ENCODE data around the gene SELENOO.

SELENOO gene

DNA sequence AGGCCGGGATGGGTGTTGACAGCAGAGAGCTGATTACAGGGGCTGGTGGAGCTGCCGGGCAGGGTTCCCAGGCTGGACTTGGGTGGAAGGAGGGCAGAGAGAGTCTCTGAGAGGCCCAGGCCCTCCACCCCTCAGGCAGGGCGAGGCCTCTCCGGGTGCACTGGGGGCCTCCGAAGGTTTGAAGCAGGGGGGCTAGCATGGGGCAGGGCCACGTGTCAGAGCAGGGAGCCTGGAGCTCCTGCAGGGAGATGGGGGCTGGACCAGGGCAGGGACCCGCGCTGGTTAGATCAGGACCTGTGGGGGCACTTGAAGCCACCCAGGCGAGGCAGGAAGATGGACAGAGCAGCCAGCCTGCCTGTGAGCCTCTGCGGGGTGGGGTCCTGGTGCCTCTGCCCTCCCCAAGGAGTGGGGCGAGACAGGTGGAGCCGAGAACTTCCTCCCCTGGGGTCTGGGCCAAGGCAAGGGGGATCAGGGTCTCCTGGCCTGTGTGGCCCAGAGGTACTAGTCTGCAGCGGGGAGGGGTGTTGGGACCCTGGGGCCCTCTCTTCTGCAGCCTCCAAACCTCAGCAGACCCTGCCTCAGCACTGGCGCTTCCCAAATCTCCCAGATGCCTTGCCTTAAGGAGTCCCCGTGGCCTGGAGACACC lies 29.4 kb upstream of the SELENOO start:
- no peak for DNase-seq (ENCODE audit: low read depth in 2 of 2)

DNA sequence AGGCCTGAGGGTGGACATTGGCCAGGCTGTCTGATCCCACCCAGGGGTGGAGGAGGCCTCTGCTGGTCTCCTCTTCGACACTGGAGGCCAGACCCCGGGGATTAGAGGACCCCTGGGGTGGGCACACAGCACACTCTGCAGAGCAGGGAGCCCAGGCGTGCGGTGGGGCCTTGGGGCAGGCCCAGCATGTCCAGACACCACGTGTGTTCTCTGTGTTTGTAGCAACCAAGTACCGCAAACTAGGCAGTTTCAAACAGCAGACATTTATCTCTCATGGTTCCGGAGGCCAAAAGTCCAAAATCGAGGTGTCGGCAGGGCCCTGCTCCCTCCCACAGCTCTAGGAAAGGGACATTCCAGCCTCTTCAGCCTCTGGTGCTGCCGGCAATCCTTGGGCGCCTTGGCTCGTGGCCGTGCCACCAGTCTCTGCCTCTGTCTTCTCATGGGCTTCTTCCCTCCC lies 28.8 kb upstream of the SELENOO start:
- DNase-seq (ENCODE audit: low read depth in 2 of 2) = no peak

DNA sequence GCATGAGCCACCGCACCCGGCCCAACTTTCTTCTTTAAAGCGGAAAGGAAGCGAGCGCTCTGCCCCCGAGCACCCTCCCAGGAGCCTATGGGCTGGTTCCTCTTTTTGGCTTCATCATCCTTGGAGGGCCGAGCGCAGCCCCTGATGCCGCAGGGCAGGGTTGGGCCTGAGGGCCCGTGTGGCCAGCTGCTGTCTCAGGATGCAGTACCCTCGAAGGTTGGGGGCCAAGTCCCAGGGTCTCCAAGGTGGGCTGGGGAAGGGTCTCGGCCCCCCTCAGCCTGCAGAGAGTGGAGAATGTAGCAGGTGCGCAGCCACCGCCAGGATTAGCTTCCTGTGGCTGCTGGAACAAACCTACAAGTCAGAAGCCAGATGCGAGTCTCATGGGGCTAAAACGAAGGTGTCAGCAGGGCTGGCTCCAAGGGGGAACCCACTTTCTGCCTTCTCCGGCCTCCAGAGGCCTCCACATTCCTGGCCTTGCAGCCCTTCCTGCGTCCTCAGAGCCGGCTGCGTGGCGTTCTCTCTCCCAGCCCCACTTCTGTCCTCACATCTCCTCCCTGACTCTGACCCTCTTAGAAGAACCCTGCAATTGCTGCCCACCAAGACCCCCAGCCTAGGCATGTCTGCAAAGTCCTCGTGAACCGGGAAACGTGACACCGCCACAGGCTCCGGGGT lies 27.4 kb upstream of the SELENOO start:
- DNase-seq (ENCODE audit: low read depth in 2 of 2) = no peak

DNA sequence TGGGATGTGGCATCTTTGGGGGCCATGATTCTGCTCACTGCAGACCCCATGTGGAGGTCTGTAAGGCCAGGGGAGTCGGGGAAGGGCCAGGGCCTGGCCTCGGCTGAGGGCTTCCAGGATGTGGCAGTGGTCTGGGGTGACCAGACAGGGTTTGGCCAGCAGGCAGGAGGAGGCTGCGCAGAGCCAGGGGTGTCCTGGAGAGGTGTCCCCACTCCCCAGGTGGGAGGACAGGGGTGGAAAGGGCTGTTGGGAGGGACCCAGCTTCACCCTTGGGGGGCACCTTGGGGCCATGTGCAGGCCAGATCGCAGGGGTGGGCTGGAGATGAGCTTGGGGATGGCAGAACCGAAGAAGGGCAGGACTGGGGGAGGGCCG lies 26.8 kb upstream of the SELENOO start:
- no peak for DNase-seq (ENCODE audit: low read depth in 2 of 2)

DNA sequence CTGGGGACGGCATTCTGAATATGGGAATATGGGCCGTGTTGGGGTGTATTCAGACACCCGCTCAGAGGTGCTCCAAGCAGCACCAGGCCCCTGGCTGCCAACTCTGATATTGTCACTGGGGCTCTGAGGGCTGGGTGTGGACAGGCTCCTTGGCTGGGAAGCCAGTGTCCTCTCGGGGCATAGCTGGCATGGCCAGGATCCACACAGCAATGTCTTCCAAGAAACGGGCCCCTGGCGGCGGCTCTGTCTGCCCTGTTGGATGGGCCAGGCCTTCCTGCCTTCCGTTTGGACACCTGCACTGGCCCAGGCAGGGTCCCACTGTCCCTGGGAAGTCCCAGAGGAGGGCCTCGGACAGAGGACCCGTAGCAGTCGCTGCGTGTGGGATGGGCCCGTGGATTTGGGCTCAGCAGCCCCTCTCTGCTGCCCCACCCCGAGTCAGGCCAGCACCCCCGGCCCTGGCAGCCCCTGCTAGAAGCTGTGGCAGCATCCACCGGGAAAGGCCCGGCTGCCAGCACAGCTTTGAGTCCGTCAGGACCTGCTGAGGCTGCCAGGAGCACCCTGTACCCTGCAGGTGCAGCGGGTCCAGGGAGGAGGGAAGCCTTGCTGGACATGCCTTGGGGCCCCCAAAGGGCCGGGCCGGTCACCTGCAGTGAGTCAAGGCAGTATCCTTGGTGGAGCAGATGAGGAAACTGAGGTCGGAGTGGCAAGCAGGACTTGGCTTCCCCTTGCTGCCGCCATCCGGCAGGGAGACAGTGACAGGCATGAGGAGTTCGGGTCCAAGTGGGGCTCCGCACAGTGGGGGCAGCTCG lies 26.2 kb upstream of the SELENOO start:
- DNase-seq (ENCODE audit: low read depth in 2 of 2) = no peak

DNA sequence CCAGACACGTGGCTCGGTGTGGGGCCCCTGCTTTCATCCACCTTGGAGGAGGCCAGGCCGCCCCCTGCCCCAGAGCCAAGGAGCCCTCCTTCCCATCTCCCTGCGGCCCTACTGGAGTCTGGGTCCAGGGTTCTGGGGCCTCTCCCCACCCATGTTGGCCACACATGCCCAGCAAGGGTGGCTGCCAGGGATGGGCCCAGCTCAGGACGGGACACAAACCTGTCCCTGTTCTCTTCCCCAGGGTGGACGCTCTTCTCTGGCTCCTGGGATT lies 25.7 kb upstream of the SELENOO start:
- no peak for DNase-seq (ENCODE audit: low read depth in 2 of 2)

DNA sequence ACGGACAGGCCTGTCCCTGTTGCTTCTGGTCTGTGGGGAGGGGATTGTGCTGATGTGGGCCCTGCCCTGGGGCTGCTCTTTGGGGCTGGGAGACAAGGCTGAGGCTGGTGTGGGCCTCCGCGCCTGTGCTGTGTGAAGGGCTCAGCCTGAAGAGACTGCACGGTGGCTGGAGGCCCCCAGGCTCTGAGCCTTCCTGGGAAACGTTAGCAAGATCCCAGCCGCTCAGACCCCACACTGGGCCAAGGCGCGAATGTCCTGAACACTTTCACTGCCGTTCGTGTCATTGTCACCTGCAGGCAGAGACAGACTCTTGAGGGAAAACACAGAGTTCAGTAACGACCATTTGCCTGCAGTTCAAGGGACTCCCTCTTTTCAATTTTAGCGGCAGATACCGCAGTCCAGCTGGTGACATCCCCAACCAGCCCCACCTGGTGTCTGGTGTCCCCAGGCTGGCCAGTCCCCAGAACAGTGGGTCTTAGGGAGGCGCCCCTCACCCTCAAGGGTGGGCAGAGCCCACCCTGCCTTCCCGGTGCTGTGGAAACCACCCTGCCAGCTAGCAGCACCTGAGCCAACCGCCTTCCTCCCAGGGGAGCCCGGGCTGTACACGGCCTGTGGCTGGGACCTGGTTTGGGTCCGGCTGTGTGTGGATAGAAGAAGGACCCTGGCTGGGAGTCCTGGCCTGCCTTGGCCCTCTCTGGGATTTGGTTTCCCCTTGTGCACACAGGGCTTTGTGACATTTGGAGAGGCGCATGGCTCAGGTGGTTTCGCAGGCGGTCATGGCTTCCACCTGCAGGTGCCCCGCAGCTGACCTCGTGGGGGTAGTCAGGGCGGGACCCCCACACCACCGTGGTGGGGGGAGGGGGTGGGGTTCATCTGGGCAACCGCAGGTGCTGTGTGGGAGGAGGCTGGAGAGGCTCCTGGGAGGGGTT lies 24.6 kb upstream of the SELENOO start:
- no peak for DNase-seq (ENCODE audit: low read depth in 2 of 2)

DNA sequence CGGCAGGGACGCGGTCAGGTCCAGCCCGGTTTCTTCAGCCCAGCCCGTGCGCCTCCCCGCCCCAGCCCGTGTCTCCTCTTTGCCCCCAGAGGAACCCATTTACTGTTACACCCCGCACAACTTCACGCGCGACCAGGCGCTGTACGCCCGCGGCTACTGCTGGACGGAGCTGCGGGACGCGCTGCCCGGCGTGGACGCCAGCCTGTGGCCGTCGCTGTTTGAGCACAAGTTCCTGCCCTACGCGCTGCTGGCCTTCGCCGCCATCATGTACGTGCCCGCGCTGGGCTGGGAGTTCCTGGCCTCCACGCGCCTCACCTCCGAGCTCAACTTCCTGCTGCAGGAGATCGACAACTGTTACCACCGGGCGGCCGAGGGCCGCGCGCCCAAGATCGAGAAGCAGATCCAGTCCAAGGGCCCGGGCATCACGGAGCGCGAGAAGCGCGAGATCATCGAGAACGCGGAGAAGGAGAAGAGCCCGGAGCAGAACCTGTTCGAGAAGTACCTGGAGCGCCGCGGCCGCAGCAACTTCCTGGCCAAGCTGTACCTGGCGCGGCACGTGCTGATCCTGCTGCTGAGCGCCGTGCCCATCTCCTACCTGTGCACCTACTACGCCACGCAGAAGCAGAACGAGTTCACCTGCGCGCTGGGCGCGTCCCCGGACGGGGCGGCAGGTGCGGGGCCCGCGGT lies 23.8 kb upstream of the SELENOO start:
- DNase-seq (ENCODE audit: low read depth in 2 of 2) = no peak

DNA sequence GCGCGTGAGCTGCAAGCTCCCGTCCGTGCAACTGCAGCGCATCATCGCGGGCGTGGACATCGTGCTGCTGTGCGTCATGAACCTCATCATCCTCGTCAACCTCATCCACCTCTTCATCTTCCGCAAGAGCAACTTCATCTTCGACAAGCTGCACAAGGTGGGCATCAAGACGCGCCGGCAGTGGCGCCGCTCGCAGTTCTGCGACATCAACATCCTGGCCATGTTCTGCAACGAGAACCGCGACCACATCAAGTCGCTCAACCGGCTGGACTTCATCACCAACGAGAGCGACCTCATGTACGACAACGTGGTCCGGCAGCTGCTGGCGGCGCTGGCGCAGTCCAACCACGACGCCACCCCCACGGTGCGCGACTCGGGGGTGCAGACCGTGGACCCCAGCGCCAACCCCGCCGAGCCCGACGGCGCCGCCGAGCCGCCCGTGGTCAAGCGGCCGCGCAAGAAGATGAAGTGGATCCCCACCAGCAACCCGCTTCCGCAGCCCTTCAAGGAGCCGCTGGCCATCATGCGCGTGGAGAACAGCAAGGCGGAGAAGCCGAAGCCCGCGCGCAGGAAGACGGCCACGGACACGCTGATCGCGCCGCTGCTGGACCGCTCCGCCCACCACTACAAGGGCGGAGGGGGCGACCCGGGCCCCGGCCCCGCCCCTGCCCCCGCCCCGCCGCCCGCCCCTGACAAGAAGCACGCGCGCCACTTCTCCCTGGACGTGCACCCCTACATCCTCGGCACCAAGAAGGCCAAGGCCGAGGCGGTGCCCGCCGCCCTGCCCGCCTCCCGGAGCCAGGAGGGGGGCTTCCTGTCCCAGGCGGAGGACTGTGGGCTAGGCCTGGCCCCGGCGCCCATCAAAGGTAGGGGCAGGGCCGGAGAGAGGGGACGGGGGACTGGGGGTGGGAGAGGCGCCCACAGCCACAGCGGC lies 23.0 kb upstream of the SELENOO start:
- no peak for DNase-seq (ENCODE audit: low read depth in 2 of 2)

DNA sequence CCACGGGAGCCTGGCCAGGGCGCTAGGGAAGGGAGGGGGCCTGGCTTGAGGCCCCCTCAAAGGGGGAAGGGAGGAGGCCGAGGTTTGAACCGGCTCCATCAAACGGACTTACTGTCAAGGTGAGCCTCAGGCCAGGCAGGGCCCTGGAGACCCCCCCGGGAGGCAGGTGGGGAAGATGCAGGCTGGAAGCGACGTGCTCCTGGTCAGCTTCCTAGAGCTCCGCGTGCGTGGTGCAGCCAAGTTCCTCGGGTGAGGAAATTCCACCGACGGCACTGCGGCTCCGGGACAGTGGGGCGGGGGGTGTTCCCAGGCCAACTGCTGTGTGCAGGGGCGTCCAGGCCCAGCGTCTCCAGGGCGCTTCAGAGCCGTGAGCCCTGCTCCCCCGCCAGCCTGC lies 22.3 kb upstream of the SELENOO start:
- DNase-seq (ENCODE audit: low read depth in 2 of 2) = no peak

DNA sequence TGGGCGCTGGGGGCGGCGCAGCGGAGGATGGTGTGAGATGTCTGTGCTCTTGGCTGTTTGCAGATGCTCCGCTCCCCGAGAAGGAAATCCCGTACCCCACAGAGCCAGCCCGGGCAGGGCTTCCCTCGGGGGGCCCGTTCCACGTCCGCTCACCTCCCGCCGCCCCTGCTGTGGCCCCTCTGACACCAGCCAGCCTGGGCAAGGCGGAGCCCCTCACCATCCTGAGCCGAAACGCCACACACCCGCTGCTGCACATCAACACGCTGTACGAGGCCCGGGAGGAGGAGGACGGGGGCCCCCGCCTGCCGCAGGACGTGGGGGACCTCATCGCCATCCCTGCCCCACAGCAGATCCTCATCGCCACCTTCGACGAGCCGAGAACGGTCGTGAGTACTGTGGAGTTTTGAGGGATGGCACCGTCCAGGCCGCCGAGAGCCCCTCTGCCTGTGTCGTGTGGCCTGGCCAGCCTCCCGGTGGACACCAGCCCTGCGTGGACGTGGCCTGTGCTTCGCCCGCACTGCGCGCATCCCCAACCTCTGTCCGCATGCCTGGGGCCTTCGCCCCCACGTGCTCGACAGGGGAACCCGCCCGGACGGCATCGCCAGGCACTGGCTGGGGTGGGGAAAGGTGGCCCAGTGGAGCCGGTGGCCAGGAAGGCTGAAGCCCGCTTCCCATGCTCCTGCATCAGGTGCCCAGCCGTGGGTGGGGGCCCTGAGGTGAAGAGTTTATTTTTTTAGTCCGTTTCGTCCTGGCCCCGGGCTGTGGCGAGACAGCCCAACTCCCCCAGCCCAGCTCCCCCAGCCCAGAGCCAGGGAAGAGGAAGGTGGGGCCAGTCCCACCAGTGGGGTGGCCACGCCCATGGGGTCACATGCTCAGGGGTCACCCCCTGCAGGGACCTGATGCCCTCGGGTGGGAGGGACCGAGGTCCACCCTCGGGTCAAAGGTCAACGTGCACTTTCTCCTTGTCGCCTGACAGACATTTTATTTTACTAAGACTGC lies 21.6 kb upstream of the SELENOO start:
- no peak for DNase-seq (ENCODE audit: low read depth in 2 of 2)

DNA sequence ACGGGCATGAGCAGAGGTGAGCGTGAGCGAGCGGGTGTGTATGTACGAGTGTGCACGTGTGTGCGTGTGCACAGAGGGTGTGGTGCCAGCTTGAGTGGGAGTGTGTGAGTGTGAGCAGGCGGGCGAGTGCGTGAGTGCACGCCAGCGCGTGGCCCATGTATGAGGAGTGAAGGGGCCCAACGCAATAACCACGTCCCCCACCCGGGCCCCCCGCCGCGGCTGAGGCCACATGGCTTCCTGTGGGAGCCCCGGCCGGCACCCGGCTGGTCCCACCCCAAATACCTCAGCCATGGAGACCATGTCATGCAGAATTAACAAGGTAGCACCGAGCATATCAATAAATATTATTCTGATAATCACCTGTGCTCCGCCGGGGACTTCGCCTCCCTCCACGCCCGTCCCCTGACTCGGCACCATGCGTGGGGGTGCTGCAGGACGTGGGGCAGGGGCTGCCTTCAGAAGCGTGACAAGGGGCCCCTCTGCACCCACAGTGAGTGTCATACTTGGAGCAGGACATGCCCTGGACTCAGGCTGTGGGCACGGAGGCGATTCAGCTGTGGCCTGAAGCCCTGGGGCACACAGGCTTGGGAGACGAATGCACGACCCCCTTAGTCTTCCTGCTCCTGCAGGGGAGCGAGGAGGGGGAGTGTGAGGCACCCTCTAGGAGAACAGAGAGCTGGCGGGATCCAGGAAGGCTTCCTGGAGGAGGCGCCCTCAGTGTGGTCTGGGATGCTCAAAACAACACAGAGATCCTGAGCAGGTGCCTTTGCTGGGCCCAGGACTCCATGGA lies 20.7 kb upstream of the SELENOO start:
- no peak for DNase-seq (ENCODE audit: low read depth in 2 of 2)

DNA sequence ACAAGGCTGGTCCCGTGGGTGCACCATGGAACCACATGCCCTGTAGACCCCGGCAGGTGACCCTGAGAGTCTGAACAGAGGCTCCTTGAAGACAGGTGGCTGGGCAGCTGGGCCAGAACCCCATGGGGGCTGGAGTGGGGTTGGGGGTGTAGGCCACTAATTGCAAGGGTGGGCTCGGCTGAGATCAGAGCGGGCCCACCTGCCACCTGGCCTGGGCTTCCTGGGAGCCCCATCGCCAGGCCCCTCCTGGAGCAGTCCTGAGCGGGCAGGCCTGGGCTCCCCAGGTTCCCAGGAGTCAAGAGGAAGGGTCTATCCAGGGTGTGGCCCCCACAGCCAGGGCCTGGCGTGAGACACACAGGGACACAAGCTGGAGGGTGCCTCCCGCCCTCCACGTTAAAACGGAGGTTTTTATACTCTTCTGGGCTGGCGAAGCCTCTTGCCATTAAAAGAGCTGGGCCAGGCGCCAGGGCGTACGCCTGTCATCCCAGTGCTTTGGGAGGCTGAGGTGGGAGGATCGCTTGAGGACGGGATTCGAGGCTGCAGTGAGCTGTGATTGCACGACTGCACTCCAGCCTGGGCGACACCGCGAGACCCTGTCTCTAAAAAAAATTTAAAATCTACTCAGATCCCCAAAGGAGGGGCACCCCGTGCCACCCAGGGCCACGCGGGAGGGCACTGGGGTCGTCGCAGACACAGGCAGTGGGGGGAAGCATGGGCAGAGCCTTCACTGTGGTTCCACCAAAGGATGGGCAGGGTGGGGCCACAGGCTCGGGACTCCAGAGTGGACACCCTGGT lies 19.9 kb upstream of the SELENOO start:
- no peak for DNase-seq (ENCODE audit: low read depth in 2 of 2)

DNA sequence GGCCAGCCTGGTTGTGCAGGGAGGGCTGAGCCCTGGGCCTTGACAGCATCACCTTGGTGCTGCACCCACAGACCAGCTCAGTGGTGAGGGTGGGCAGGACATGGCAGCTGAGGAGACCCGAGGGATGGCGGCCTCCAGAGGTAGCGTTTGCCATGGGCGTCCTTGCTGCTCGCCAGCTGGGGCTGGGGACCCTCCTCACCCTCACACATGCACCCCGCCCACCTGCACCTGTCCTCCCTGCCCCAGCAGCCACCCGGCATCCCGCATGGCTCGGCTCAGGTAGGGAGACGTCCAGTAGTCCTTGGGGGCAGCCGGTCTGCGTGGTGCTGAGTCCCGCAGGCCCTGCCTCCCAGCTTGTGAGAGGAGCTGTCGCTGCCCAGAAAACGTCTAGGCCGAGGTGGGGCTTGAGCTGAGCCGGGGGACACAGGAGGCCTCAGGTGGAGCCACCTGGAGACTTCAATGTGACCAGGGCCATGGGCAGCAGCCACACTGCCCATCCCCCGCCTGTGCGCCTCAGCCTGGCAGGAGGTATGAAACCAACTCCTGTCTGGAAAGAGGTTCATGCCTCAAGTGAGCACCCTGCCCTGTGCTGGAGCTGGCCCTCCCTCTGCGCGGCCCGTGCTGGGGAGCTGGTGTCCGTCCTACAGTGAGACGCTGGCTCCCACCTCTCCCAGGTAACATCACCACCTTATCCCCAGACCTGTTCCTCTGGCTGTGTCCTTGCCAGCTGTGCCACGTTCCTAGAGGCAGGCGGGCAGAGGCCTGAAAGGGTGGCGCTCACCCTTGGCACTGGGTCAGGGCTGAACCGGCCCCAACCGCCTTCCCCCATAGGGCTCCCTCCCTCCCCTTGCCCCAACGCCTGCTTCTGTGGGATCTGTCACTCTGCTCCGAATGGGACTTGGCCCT lies 18.4 kb upstream of the SELENOO start:
- DNase-seq (ENCODE audit: low read depth in 2 of 2) = no peak

DNA sequence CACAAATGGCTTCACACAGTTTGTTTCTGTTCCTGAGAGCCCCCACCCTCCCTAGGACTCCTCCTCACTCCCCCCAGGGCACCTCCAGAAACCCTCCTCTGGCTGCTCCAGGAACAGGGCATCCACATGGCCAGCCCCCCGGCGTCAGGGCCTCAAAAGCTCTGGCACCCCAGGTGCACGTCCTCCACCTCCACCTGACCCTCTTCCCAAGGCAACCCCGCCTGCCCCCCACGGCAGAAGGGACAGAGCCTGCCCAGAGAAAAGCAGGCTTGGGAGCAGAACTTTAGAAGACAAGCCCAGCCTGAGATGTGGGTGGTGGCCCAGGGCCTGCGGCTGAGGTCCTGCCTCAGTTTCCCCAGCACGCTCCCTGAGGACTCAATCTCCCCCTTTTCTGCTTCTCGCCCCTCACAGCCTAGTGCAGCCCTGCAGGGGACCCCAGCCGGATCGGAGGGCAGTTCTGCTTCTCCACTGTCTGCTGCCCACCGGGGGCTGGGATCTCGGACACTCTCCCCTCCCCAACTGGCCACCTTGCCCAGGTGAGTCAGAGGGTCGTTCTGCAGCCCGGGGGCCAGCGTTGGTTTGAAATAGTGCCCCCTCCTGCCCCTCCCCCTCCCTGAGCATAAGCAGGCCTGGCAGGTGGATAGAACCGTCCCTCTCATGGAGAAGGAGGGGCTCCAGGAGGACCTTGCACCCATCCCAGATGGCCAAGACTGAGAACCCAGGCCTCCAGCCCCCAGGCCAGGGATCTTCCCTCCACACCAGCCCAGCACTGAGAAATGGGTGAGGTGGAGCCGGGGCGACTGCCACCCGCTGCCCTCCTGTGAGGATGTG lies 17.5 kb upstream of the SELENOO start:
- no peak for DNase-seq (ENCODE audit: low read depth in 2 of 2)

All from stimulated activated CD4-positive, alpha-beta T cell treated with anti-CD3 and anti-CD28 coated beads, Interleukin-12 subunit alpha, Interleukin-12 subunit beta, amount 100 ng/mL, for 24 hours (primary cell).